Breast epithelium (tissue), 4 donors: ENCODE results near the gene WIPF1. TPM values are rescaled to one million over a fixed set of nuclear protein-coding genes. Genes with fewer than 3 reads are reported as not detected.

Experiments used
- DNase-seq, 2 donors: peaks; one replicate each; pipeline ENCODE4 v3.0.0-alpha.2; 2019; ENCODE audit warnings: low spot score in 2 of 2
- H3K27ac ChIP-seq, 2 donors: fragments of 200-600 bp; sonication (generic) in 1 of 2; one replicate each; pipeline ENCODE4 v1.5.1; 2016 to 2019; ENCODE audit warnings: mild to moderate bottlenecking in 1 of 2
- H3K27me3 ChIP-seq, 2 donors: fragments of 200-600 bp; sonication (generic) in 1 of 2; one replicate each; pipeline versions ENCODE4 v1.5.1 to v1.6.0; 2017 to 2019; ENCODE audit warnings: control low read depth in 1 of 2, mild to moderate bottlenecking in 1 of 2
- H3K36me3 ChIP-seq: fragments of 200-600 bp; one replicate; pipeline ENCODE4 v1.5.1; 2019
- H3K4me1 ChIP-seq, 2 donors: fragments of 200-600 bp; sonication (generic); one replicate each; pipeline ENCODE4 v1.5.1; 2016 to 2019; ENCODE audit warnings: control low read depth in 1 of 2
- H3K4me3 ChIP-seq, 3 donors: fragments of 200-600 bp; sonication (generic); 1 replicate in 2 of 3; 2 replicates in 1 of 3; pipeline ENCODE4 v1.5.1; 2016 to 2019; ENCODE audit warnings: mild to moderate bottlenecking in 3 of 3, moderate library complexity in 2 of 3
- H3K9me3 ChIP-seq, 2 donors: fragments of 200-600 bp; sonication (generic) in 1 of 2; one replicate each; pipeline ENCODE4 v1.5.1; 2016 to 2019; ENCODE audit warnings: control low read depth in 1 of 2
- CTCF ChIP-seq, 3 donors: fragments of 450-650 bp; IDR thresholded peaks; one replicate each; pipeline ENCODE4 v1.5.1; 2016 to 2017; ENCODE audit warnings: antibody characterized with exemption in 3 of 3, mild to moderate bottlenecking in 3 of 3, moderate library complexity in 3 of 3
- POLR2A ChIP-seq: fragments of 450-650 bp; IDR thresholded peaks from one replicate; pipeline ENCODE4 v1.6.1; 2016; ENCODE audit warnings: antibody characterized with exemption, mild to moderate bottlenecking, moderate library complexity
- POLR2AphosphoS5 ChIP-seq, 3 donors: sonication (generic); formaldehyde crosslinking; IDR thresholded peaks; one replicate each; pipeline ENCODE4 v1.6.1; 2017; ENCODE audit warnings: antibody characterized with exemption in 3 of 3
- intact Hi-C: fragments of 100-400 bp; cut with DNase I; formaldehyde crosslinking; loops from one replicate; pipeline ENCODE4 v1.15.1; 2023; ENCODE audit warnings: low total_unique reads
- total RNA-seq, 3 donors: library from RNA; depleted of rRNA; stranded (reverse); fragments of >200 nt; gene quantifications; one replicate each; pipeline ENCODE4 v1.1.0, GENCODE V29; 2016

Gene WIPF1
- total RNA-seq, 3 donors from 2014 or later: 17.6 to 43.2 (median 24.9) TPM

DNA sequence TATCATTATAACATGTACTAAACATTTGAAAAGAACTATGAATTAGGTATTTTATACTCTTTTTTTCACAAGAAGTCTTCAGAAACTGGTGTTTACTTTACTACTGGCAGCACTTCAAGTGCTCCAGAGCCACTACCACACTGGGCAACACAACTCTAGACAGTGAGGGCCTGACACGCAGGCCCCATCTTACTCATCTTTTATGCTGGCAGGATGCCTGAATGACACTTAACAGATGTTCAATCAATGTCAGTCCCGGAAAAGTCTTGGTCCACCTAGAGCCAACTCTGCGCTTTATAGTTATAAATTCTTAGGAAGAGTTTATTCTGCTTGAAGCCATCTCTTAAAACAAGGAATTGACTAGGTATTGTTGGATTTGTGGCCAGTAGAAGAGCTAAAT is 8.7 kb upstream of the WIPF1 start:
- Histone ChIP-seq H3K27me3 (no peaks in the 10 kb centered on the region), H3K4me3 (no peak overlapping the region), H3K9me3 (no peaks in the 10 kb centered on the region), H3K36me3 (no peaks in the 10 kb centered on the region), H3K4me1 (no peaks in the 10 kb centered on the region), H3K27ac (peak overlapping the region; percentile 5 to 44)
- intact Hi-C loops: no loop called here
- DNase-seq: no peak
- TF ChIP-seq POLR2AphosphoS5 (IDR thresholded peaks at IDR 0.05) (peak in 1 of 3 donors; percentile 57), POLR2A (no peak), CTCF (IDR thresholded peaks at IDR 0.05) (no peak)

DNA sequence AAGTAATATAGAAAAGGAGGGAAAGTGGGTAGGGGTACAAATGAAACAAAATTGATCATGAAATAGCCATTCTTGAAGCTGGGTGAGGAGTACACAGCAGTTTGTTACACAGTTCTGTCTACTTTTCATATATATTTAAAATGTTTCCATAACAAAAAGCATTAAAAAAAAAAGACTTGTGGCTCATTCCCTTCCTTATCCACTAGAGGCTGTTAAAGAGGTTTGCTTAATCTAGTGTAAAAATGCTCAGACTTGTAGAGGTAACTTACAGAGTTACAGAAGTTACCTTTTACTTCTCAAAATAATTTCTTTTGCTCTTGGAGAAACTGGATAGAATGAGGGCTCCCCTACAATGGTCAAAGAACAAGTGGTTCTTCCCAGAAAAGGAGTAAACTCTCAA is 8.1 kb upstream of the WIPF1 start:
- H3K36me3 ChIP-seq: no peaks in the 10 kb centered on the region
- H3K9me3 ChIP-seq: no peaks in the 10 kb centered on the region
- TF ChIP-seq POLR2AphosphoS5 (IDR thresholded peaks at IDR 0.05): no peak
- TF ChIP-seq POLR2A: no peak
- TF ChIP-seq CTCF (IDR thresholded peaks at IDR 0.05): peak in 1 of 3 donors; percentile 15
- DNase-seq: no peak
- no peak overlapping the region for H3K4me3 ChIP-seq
- H3K27me3 ChIP-seq: no peaks in the 10 kb centered on the region
- no peaks in the 10 kb centered on the region for H3K4me1 ChIP-seq
- no peak overlapping the region for H3K27ac ChIP-seq
- intact Hi-C loops: no loop called here

GRCh38 chr2:174603280-174603679 is 5.7 kb upstream of the WIPF1 start:
- Histone ChIP-seq H3K4me3 (no peak overlapping the region), H3K27me3 (no peaks in the 10 kb centered on the region), H3K36me3 (no peaks in the 10 kb centered on the region), H3K27ac (peak overlapping the region in 1 of 2 donors; percentile 2), H3K4me1 (no peaks in the 10 kb centered on the region), H3K9me3 (no peaks in the 10 kb centered on the region)
- peak in 1 of 2 donors; percentile 35 for DNase-seq
- TF ChIP-seq CTCF (IDR thresholded peaks at IDR 0.05) (peak in 2 of 3 donors; percentile 27 to 28), POLR2AphosphoS5 (IDR thresholded peaks at IDR 0.05) (no peak)
- intact Hi-C loops: no loop called here

GRCh38 chr2:174602745-174603144 is 5.1 kb upstream of the WIPF1 start:
- Histone ChIP-seq H3K4me1 (no peaks in the 10 kb centered on the region), H3K9me3 (no peaks in the 10 kb centered on the region), H3K27ac (peak overlapping the region in 1 of 2 donors; percentile 2), H3K4me3 (no peak overlapping the region), H3K27me3 (no peaks in the 10 kb centered on the region), H3K36me3 (no peaks in the 10 kb centered on the region)
- DNase-seq: no peak
- TF ChIP-seq POLR2A (no peak), POLR2AphosphoS5 (IDR thresholded peaks at IDR 0.05) (no peak), CTCF (IDR thresholded peaks at IDR 0.05) (no peak)
- intact Hi-C loops: no loop called here

GRCh38 chr2:174600349-174600748 is 2.7 kb upstream of the WIPF1 start:
- Histone ChIP-seq H3K4me1 (no peaks in the 10 kb centered on the region), H3K9me3 (no peaks in the 10 kb centered on the region), H3K36me3 (no peaks in the 10 kb centered on the region), H3K4me3 (no peak overlapping the region), H3K27me3 (no peaks in the 10 kb centered on the region), H3K27ac (no peak overlapping the region)
- intact Hi-C loops: no loop called here
- TF ChIP-seq POLR2AphosphoS5 (IDR thresholded peaks at IDR 0.05) (no peak), CTCF (IDR thresholded peaks at IDR 0.05) (no peak), POLR2A (no peak)
- DNase-seq: no peak
